HG02678 (cell line): ENCODE data around the gene AGBL4.
"Not testable (repeated sequence)": the region's sequence is repeated elsewhere in the genome, so short reads cannot be mapped to it uniquely, and the experiment has no call there.

Source experiments
- ATAC-seq: cut with Tn5 transposase; IDR thresholded peaks from one replicate; pipeline ENCODE4 v1.9.1; 2021; ENCODE audit warnings: mild to moderate bottlenecking, moderate library complexity; ENCODE audit not compliant: unreplicated experiment

The AGBL4 gene

GRCh38 chr1:49319426-49319963 is 704.3 kb downstream of the AGBL4 start:
- no peak for ATAC-seq

- ATAC-seq = no peak
These were observed 705.5 kb downstream of the AGBL4 start for GRCh38 chr1:49318218-49318617.

- no peak for ATAC-seq
These were observed 716.3 kb downstream of the AGBL4 start for GRCh38 chr1:49307457-49307856.

- ATAC-seq = no peak
These were observed 717.2 kb downstream of the AGBL4 start for GRCh38 chr1:49306507-49307070.

GRCh38 chr1:49302400-49302799 is 721.4 kb downstream of the AGBL4 start:
- not testable (repeated sequence) for ATAC-seq

GRCh38 chr1:49298304-49298703 is 725.5 kb downstream of the AGBL4 start:
- ATAC-seq = no peak

GRCh38 chr1:49297783-49298182 is 726.0 kb downstream of the AGBL4 start:
- no peak for ATAC-seq

GRCh38 chr1:49294539-49294938 is 729.2 kb downstream of the AGBL4 start:
- ATAC-seq = no peak

- no peak for ATAC-seq
These were observed 730.7 kb downstream of the AGBL4 start for GRCh38 chr1:49293016-49293415.

- ATAC-seq = not testable (repeated sequence)
These were observed 766.3 kb downstream of the AGBL4 start for GRCh38 chr1:49257211-49258049.

- no peak for ATAC-seq
These were observed 770.8 kb downstream of the AGBL4 start for GRCh38 chr1:49252917-49253316.

GRCh38 chr1:49251019-49251784 is 772.6 kb downstream of the AGBL4 start:
- no peak for ATAC-seq

- no peak for ATAC-seq
These were observed 783.0 kb downstream of the AGBL4 start for GRCh38 chr1:49240709-49241221.

- ATAC-seq = no peak
These were observed 788.8 kb downstream of the AGBL4 start for GRCh38 chr1:49234988-49235387.

- no peak for ATAC-seq
These were observed 794.2 kb downstream of the AGBL4 start for GRCh38 chr1:49229555-49229954.

- ATAC-seq = no peak
These were observed 797.0 kb downstream of the AGBL4 start for GRCh38 chr1:49226758-49227157.

GRCh38 chr1:49225464-49225863 is 798.3 kb downstream of the AGBL4 start:
- no peak for ATAC-seq

- no peak for ATAC-seq
These were observed 810.5 kb downstream of the AGBL4 start for GRCh38 chr1:49213301-49213700.

GRCh38 chr1:49208712-49209111 is 815.0 kb downstream of the AGBL4 start:
- no peak for ATAC-seq

- no peak for ATAC-seq
These were observed 819.0 kb downstream of the AGBL4 start for GRCh38 chr1:49204720-49205119.

GRCh38 chr1:49200738-49201137 is 823.0 kb downstream of the AGBL4 start:
- no peak for ATAC-seq
